HEK293T (cell line): Measurements from ENCODE around the gene UMOD.

Experiments
- ARNT ChIP-seq: fragments of 450-650 bp; IDR thresholded peaks from 2 replicates; pipeline ENCODE4 v1.6.1; 2017; ENCODE audit warnings: mild to moderate bottlenecking
- BHLHE40 ChIP-seq: fragments of 450-650 bp; IDR thresholded peaks from 2 replicates; pipeline ENCODE4 v1.6.1; 2016; ENCODE audit warnings: mild to moderate bottlenecking, moderate library complexity, borderline replicate concordance
- CTBP1 ChIP-seq: fragments of 450-650 bp; IDR thresholded peaks from 2 replicates; pipeline ENCODE4 v1.6.1; 2016; ENCODE audit warnings: borderline replicate concordance
- ELF4 ChIP-seq: fragments of 450-650 bp; IDR thresholded peaks from 2 replicates; pipeline ENCODE4 v1.6.1; 2017; ENCODE audit warnings: antibody characterized with exemption
- FOXK2 ChIP-seq: fragments of 450-650 bp; IDR thresholded peaks from 2 replicates; pipeline ENCODE4 v1.6.1; 2016; ENCODE audit warnings: mild to moderate bottlenecking
- FOXM1 ChIP-seq: fragments of 450-650 bp; IDR thresholded peaks from 2 replicates; pipeline ENCODE4 v1.6.1; 2017; ENCODE audit warnings: mild to moderate bottlenecking, borderline replicate concordance
- LEF1 ChIP-seq: fragments of 450-650 bp; IDR thresholded peaks from 2 replicates; pipeline ENCODE4 v1.6.1; 2017; ENCODE audit warnings: mild to moderate bottlenecking, borderline replicate concordance
- NFRKB ChIP-seq: fragments of 450-650 bp; IDR thresholded peaks from 2 replicates; pipeline ENCODE4 v1.6.1; 2016; ENCODE audit warnings: mild to moderate bottlenecking, moderate library complexity
- PKNOX1 ChIP-seq: fragments of 450-650 bp; IDR thresholded peaks from 2 replicates; pipeline ENCODE4 v1.6.1; 2016
- SUZ12 ChIP-seq: fragments of 450-650 bp; IDR thresholded peaks from 2 replicates; pipeline ENCODE4 v1.6.1; 2016; ENCODE audit warnings: mild to moderate bottlenecking
- ZNF384 ChIP-seq: fragments of 450-650 bp; IDR thresholded peaks from 2 replicates; pipeline ENCODE4 v1.6.1; 2016

GRCh38 chr16:20339744-20340143 is 12.8 kb downstream of the UMOD start:
- TF ChIP-seq FOXM1 (no peak), ZNF384 (no peak), CTBP1 (no peak), FOXK2 (no peak), PKNOX1 (no peak), SUZ12 (no peak), ELF4 (no peak), BHLHE40 (no peak), NFRKB (no peak), ARNT (no peak), LEF1 (no peak)
